H1 (cell line): ENCODE measurements around the gene ATF7IP. TPM values are rescaled to one million over a fixed set of nuclear protein-coding genes. Genes with fewer than 3 reads are reported as not detected.
"Not testable (repeated sequence)": the region's sequence is repeated elsewhere in the genome, so short reads cannot be mapped to it uniquely, and the experiment has no call there.

Experiments
- CTCF ChIA-PET: fragments of 300-600 bp; sonication (Branson Sonifier 250); formaldehyde crosslinking; loops from one replicate; lab custom pipeline; 2021; ENCODE audit not compliant: partially characterized antibody; lab: Charles Lee
- POLR2A ChIA-PET: fragments of 300-600 bp; sonication (Branson Sonifier 250); formaldehyde crosslinking; loops from one replicate; lab custom pipeline; 2021; ENCODE audit warnings: inconsistent platforms; ENCODE audit not compliant: partially characterized antibody; lab: Charles Lee
- DNase-seq, 2 experiments: peaks; one replicate each; pipeline versions ENCODE4 v3.0.0 to v3.0.0-alpha.2; 2010 to 2022; ENCODE audit warnings: low spot score in 2 of 2, low read depth in 1 of 2, mixed read lengths in 1 of 2
- FAIRE-seq: peaks from 2 replicates; lab custom pipeline; 2011; peaks lifted over from hg19 to GRCh38; lab: Jason Lieb, UNC
- H2AFZ ChIP-seq: 2 replicates; pipeline ENCODE4 v1.8.1; 2012; ENCODE audit warnings: low read length, inconsistent platforms
- H2AK5ac ChIP-seq: 2 replicates; pipeline ENCODE4 v1.6.1; 2013; ENCODE audit warnings: low read depth, low read length
- H2BK120ac ChIP-seq: replicated peaks from 2 replicates; pipeline ENCODE3; 2013; ENCODE audit warnings: low read depth, low read length, inconsistent platforms
- H2BK12ac ChIP-seq: 2 replicates; pipeline ENCODE4 v1.6.1; 2013; ENCODE audit warnings: low read depth, low read length
- H2BK15ac ChIP-seq: 2 replicates; pipeline ENCODE4 v1.6.1; 2013; ENCODE audit warnings: low read length
- H2BK20ac ChIP-seq: 2 replicates; pipeline ENCODE4 v1.6.1; 2013; ENCODE audit warnings: low read length
- H2BK5ac ChIP-seq: 2 replicates; pipeline ENCODE4 v1.6.1; 2013; ENCODE audit warnings: low read depth, low read length
- H3K14ac ChIP-seq: 2 replicates; pipeline ENCODE4 v1.6.1; 2013; ENCODE audit warnings: inconsistent platforms; ENCODE audit not compliant: insufficient read length
- H3K18ac ChIP-seq: 2 replicates; pipeline ENCODE4 v1.6.1; 2013; ENCODE audit warnings: low read length; ENCODE audit errors: extremely low read depth
- H3K23ac ChIP-seq: 2 replicates; pipeline ENCODE4 v1.6.1; 2013; ENCODE audit warnings: inconsistent platforms; ENCODE audit not compliant: insufficient read length
- H3K23me2 ChIP-seq: 2 replicates; pipeline ENCODE4 v1.6.1; 2013; ENCODE audit warnings: low read depth, low read length
- H3K27ac ChIP-seq: 2 replicates; pipeline ENCODE4 v1.6.1; 2011; ENCODE audit warnings: low read depth, low read length, inconsistent platforms
- H3K27me3 ChIP-seq, 4 experiments: replicated peaks in 1 of 4; 1 replicate in 1 of 4; 2 replicates in 3 of 4; pipeline versions ENCODE4 v1.6.1 to v1.8.1; 2011 to 2013; ENCODE audit warnings: low read length in 3 of 4, mild to moderate bottlenecking in 3 of 4, inconsistent platforms in 2 of 4, mixed read lengths in 2 of 4, moderate library complexity in 1 of 4; ENCODE audit not compliant: control insufficient read depth in 3 of 4, insufficient read depth in 3 of 4; ENCODE audit errors: extremely low read depth in 1 of 4
- H3K36me3 ChIP-seq, 4 experiments: 2 replicates each; pipeline versions ENCODE4 v1.6.1 to v1.8.1; 2011 to 2013; ENCODE audit warnings: mild to moderate bottlenecking in 4 of 4, low read length in 3 of 4, moderate library complexity in 2 of 4, control low read depth in 1 of 4, inconsistent platforms in 1 of 4; ENCODE audit not compliant: insufficient read depth in 4 of 4, control insufficient read depth in 2 of 4
- H3K4ac ChIP-seq: replicated peaks from 2 replicates; pipeline ENCODE3; 2013; ENCODE audit warnings: low read length, low read depth, mixed read lengths, inconsistent platforms; ENCODE audit not compliant: insufficient read length
- H3K4me1 ChIP-seq, 4 experiments: replicated peaks in 1 of 4; 1 replicate in 1 of 4; 2 replicates in 3 of 4; pipeline versions ENCODE4 v1.6.1 to v1.8.1; 2011 to 2013; ENCODE audit warnings: low read length in 3 of 4, inconsistent platforms in 2 of 4, mixed read lengths in 1 of 4; ENCODE audit not compliant: insufficient read depth in 4 of 4, control insufficient read depth in 3 of 4
- H3K4me2 ChIP-seq, 2 experiments: 2 replicates each; pipeline versions ENCODE4 v1.6.1 to v1.8.1; 2011 to 2013; ENCODE audit warnings: low read depth in 2 of 2, low read length in 2 of 2, control low read depth in 1 of 2, inconsistent platforms in 1 of 2, mild to moderate bottlenecking in 1 of 2; ENCODE audit not compliant: insufficient read depth in 1 of 2
- H3K4me3 ChIP-seq, 4 experiments: fragments of 200-600, 300-600 bp in 1 of 4; sonication (generic), shearing (Covaris generic), sonication (Bioruptor Twin) in 1 of 4; 2 replicates each; pipeline versions ENCODE4 v1.5.1 to v1.8.1; 2011 to 2016; ENCODE audit warnings: low read length in 4 of 4, low read depth in 3 of 4, control low read depth in 2 of 4, inconsistent platforms in 2 of 4, mild to moderate bottlenecking in 2 of 4, mixed read lengths in 1 of 4, moderate library complexity in 1 of 4; ENCODE audit not compliant: insufficient read depth in 2 of 4; ENCODE audit errors: extremely low read depth in 1 of 4
- H3K56ac ChIP-seq: replicated peaks from 2 replicates; pipeline ENCODE3; 2013; ENCODE audit warnings: low read depth, mild to moderate bottlenecking, mixed read lengths, low read length, inconsistent platforms; ENCODE audit not compliant: insufficient read length
- H3K79me1 ChIP-seq: 2 replicates; pipeline ENCODE4 v1.6.1; 2013; ENCODE audit warnings: low read depth, low read length, control low read depth
- H3K79me2 ChIP-seq, 2 experiments: 2 replicates each; pipeline versions ENCODE4 v1.6.1 to v1.8.1; 2012 to 2013; ENCODE audit warnings: low read length in 2 of 2, mild to moderate bottlenecking in 2 of 2, inconsistent platforms in 1 of 2; ENCODE audit not compliant: insufficient read depth in 2 of 2, control insufficient read depth in 1 of 2
- H3K9ac ChIP-seq, 4 experiments: replicated peaks in 1 of 4; 1 replicate in 1 of 4; 2 replicates in 3 of 4; pipeline versions ENCODE4 v1.6.1 to v1.8.1; 2011 to 2013; ENCODE audit warnings: low read depth in 3 of 4, low read length in 3 of 4, control low read depth in 2 of 4, mild to moderate bottlenecking in 2 of 4, moderate library complexity in 2 of 4, inconsistent platforms in 1 of 4; ENCODE audit errors: extremely low read depth in 1 of 4
- H3K9me3 ChIP-seq, 2 experiments: 2 replicates each; pipeline versions ENCODE4 v1.6.1 to v1.8.1; 2012 to 2013; ENCODE audit warnings: mild to moderate bottlenecking in 2 of 2, moderate library complexity in 2 of 2, control low read depth in 1 of 2, inconsistent platforms in 1 of 2, low read depth in 1 of 2, low read length in 1 of 2, mixed read lengths in 1 of 2; ENCODE audit not compliant: insufficient read depth in 2 of 2
- H4K20me1 ChIP-seq, 2 experiments: replicated peaks in 1 of 2; 2 replicates each; pipeline versions ENCODE3 to v1.8.1; 2011 to 2013; ENCODE audit warnings: inconsistent platforms in 2 of 2, low read length in 2 of 2, mild to moderate bottlenecking in 1 of 2; ENCODE audit not compliant: insufficient read depth in 2 of 2, control insufficient read depth in 1 of 2
- H4K5ac ChIP-seq: 2 replicates; pipeline ENCODE4 v1.6.1; 2013; ENCODE audit warnings: low read length, low read depth, mixed read lengths, inconsistent platforms; ENCODE audit not compliant: insufficient read length
- H4K8ac ChIP-seq: 2 replicates; pipeline ENCODE4 v1.8.0; 2013; ENCODE audit warnings: mild to moderate bottlenecking, moderate library complexity, low read length, inconsistent platforms; ENCODE audit not compliant: insufficient read depth; ENCODE audit errors: extremely low read depth
- H4K91ac ChIP-seq: replicated peaks from 2 replicates; pipeline ENCODE3; 2013; ENCODE audit warnings: low read length, mixed read lengths, inconsistent platforms; ENCODE audit not compliant: insufficient read length
- WGBS, 2 experiments: shearing (Covaris generic) in 1 of 2; methylation state at CpG; one replicate each; pipeline versions ENCODE4 v1.1.6 to v1.1.7; 2013 to 2015; ENCODE audit warnings: low lambda C conversion rate in 2 of 2, mixed read lengths in 2 of 2, inconsistent platforms in 1 of 2, low coverage in 1 of 2, missing lambda C conversion rate in 1 of 2; ENCODE audit not compliant: insufficient replicate concordance in 2 of 2, insufficient coverage in 1 of 2, insufficient read length in 1 of 2; ENCODE audit errors: extremely low coverage in 1 of 2, missing lambda C conversion rate in 1 of 2; 5-methylcytosine and 5-hydroxymethylcytosine counted together
- polyA plus RNA-seq, 7 experiments: library from polyadenylated mRNA; depleted of rRNA in 3 of 7; stranded (reverse) in 5 of 7; unstranded in 2 of 7; fragments of >200 nt in 5 of 7; fragments of 200-250 nt in 2 of 7; gene quantifications; 1 replicate in 5 of 7; 2 replicates in 1 of 7; 4 replicates in 1 of 7; pipeline versions ENCODE4 v1.2.1 to v1.2.3, GENCODE V29; 2011 to 2013; ENCODE audit warnings: missing spikeins in 2 of 7, mixed read lengths in 2 of 7
- total RNA-seq: library from RNA; stranded (reverse); fragmentation: NEBNext Ultra II Directional; extraction: Animal tissue kit (Norgen Biotek cat#: 25700); gene quantifications from 2 replicates; pipeline ENCODE4 v1.2.1, GENCODE V29; 2021

ATF7IP gene
- total and polyA plus RNA-seq, 2 of the 8 experiments (the other 6 are each of a cell fraction or from before 2014, with no cell fraction given), result 34.2 to 148 TPM

GRCh38 chr12:14401267-14401666, 35.8 kb downstream of the ATF7IP start:
- FAIRE-seq, DNase-seq, H3K4me3 ChIP-seq, H3K27ac ChIP-seq, H3K36me3 ChIP-seq, H3K23me2 ChIP-seq, H2AFZ ChIP-seq, H2BK15ac ChIP-seq, H2BK5ac ChIP-seq, H3K4ac ChIP-seq, H2BK120ac ChIP-seq, H3K27me3 ChIP-seq, H3K9ac ChIP-seq, H3K4me2 ChIP-seq, H4K5ac ChIP-seq, H3K14ac ChIP-seq, H3K79me1 ChIP-seq, H3K56ac ChIP-seq, H4K20me1 ChIP-seq, H2AK5ac ChIP-seq, H4K91ac ChIP-seq, H2BK12ac ChIP-seq, H3K9me3 ChIP-seq, H3K23ac ChIP-seq, H4K8ac ChIP-seq, H3K18ac ChIP-seq, H2BK20ac ChIP-seq: not testable (repeated sequence)
- POLR2A ChIA-PET, result interaction anchor here (0.7 to 2.2 kb wide), 5 partner anchors 9 to 36 kb away, joined by 3 to 7 read pairs (median 5); partner anchors contain the start of gene ATF7IP
- Histone ChIP-seq H3K79me2 (peaks cover 27 to 100% of the 10 kb centered on the region in 2 experiments), H3K4me1 (peaks cover 0 to 18% (median 7%) of the 10 kb centered on the region in 4 experiments; a peak in 5 of 7 replicates)
- 91% methylated on average over 6 of the region's 6 CpGs; no CpG with 5 or more reads in 1 of the 2 experiments for WGBS, 2 experiments
- CTCF ChIA-PET, result interaction anchor here (0.6 to 1.9 kb wide), 4 partner anchors 13 to 1837 kb away, joined by 3 to 7 read pairs (median 4); no protein-coding TSS in a partner anchor
